Stimulated activated CD4-positive, alpha-beta T cell treated with anti-CD3 and anti-CD28 coated beads, Interleukin-4, amount 100 ng/mL, for 24 hours (primary cell): Measurements from ENCODE around the gene PRKCA.

Experiments used
- DNase-seq: peaks from one replicate; pipeline ENCODE4 v3.0.0-alpha.2; 2020

PRKCA gene

DNA sequence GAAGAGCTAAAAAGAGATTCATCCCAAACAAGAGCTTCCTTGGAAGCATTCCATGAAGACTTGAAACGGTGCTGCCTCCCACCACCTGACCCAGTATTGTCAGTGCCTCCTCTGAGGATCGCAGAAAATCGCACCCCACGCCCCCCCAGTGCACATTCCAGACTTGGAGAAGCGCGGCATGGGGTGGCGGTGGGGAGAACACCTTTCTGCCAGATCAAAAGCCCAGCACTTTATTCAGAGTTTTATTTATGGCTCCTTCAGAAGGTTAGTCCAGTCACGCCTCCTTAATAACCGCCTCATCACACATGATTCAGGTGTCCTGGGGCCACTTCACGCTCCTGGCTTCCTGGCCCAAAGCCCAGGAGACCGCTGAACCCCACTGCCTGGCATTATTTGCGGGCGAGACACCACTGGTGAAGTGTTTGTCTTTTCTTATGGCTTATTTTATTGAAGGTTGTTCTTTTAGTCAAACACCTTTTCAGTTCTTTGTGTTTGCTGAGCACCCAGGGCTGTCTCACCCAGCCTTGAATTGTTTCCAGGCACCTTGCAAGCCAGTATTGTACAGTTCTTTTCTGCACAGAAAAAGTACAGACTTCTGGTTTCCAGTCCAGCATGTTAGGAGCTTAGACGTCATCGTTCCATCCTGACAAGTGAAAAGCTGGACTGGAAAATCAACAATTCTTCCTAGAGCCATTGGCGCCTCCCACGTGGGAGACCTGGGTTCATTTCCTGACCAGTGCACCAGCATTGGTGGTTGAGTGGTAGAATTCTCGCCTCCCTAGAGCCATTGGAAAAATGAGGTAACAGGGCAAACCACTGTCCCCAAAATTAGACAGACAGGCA is 452.9 kb downstream of the PRKCA start:
- no peak for DNase-seq

DNA sequence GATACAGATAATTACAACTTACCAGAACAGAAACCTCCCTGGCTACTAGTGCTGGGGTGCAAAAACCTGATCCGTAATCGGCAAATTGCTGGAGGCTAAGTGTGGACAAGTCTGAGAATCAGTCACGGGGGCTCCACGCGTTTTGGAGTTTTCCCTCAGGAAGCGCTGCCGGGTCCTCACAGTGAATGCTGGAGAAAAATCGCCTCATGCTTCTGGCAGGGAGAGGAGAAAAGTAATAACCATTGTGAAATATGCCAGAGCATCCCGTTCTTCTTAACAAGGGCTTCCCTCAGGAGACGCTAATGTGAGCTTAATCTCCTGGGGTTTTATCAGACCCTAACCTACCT is 453.5 kb downstream of the PRKCA start:
- DNase-seq: no peak

DNA sequence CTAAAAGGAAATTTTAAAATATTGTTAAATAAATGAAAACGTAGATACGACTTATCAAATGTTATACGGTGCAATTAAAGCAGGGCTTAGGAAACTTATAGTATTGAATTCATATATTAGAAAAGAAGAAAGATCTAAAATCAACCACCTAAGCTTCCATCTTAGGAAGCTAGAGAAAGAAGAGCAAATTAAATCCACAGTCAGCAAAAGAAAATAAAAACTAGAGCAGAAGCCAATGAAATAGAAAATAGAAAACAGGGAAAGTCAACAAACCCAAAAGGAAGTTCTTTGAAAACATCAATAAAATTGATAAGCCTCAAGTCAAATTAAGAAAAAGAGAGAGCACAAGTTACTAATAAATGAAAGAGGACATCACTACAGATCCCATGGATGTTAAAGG is 457.9 kb downstream of the PRKCA start:
- DNase-seq: no peak

DNA sequence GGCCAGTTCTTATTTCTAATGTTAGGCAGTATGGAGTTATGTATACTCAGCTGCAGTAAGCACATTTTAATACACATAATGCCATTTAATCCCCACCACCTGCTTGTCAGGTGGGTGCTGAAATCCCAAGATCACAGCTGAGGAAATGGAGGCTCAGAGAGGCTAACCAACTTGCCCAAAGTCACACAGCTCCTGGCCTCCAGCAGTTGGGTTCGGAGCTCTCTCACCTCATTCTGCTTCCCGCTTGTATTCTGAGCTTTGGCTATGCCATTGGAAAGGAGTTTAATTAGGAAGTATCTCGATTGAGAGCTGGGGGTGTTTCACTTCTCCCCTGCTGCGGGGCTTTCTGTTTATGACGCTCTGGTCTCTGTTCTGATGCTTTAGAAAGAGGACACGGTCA is 459.9 kb downstream of the PRKCA start:
- no peak for DNase-seq

DNA sequence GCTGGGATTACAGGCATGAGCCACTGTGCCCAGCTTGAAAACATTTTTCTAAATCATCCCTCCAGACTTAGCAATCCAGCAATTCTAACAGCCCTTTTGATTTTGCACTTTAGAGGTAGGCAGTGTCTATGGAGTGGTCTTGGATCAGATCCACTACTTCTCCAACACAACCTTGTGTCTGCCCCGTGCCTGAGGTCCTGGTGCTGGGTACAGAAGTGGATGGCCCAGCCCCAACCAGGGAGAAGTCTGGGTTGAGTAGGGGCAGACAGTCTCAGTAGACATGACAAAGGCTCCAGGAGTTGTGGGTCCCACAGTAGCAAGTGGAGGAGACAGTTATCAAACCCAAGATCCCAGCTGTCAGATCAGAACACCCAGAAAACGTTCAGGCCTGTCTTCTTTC is 460.6 kb downstream of the PRKCA start:
- no peak for DNase-seq

DNA sequence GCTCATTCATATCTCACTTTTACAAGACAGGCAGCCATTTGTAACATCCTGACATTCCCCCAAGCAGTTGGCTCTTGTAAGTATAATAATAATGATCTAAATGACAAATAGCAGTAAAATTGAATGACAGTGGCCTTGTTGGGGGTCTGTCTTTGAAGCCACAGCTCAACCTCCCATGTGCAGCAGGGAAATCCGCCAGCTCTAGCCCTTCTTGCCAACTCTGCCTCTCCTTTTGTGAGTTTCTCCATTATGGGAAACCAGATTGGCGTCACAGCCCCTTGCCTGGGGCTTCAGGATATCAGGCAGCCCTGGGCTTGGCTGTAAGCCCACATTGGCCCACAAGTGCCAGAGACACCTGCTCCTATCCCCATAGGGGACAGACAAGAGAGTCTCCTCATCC is 462.1 kb downstream of the PRKCA start:
- DNase-seq: no peak

DNA sequence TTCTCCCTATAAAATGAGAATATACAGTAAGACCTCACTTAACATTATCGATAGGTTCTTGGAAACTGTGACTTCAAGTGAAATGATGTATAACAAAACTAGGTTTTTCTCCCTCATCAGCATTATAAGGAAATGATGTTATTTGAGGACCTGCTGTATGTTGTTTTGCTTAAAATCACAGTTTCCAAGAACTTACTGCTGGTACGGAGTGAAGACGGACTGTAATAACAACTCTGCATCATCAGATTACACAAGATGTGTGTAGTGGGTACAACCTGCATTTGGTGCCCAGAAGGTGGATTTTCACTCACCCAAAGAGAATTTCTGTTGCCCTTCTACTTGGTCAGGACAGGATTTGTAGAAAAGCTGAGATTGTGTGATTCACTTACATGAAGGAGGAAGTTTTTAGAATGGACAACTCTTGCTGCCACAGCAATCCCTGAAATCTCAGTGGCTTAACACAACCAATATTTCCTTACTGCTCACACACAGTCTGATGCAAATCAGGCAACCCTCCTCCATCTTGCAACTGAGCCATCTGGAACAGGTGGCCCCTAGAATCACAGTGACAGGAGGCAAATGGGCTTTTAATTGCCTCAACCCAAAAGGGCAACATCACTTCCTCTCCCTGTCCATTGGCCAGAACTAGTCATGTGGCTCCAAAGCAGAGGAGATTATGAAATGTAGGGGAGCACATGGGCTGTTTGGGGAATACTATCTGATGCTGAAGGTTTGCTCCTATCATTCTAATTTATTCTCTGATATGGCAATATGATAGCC is 464.9 kb downstream of the PRKCA start:
- no peak for DNase-seq

DNA sequence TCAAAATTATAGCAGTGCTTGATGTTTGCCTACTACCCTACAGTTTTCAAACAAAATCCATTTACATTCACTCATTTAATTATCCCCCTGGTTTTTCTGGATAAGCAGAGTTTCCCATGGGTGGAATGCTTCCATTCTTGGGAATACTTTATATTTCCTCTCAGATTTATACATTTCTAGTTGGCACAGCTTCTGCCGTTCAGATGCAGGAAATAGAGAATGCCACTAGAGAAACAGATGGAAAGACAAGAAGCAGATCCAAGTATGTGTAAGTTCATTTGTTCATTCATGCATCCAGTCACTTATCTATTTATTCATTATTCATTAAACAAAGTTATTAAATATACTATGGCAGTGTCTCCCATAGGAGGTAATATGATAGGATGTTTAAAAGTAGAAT is 467.5 kb downstream of the PRKCA start:
- DNase-seq: no peak

DNA sequence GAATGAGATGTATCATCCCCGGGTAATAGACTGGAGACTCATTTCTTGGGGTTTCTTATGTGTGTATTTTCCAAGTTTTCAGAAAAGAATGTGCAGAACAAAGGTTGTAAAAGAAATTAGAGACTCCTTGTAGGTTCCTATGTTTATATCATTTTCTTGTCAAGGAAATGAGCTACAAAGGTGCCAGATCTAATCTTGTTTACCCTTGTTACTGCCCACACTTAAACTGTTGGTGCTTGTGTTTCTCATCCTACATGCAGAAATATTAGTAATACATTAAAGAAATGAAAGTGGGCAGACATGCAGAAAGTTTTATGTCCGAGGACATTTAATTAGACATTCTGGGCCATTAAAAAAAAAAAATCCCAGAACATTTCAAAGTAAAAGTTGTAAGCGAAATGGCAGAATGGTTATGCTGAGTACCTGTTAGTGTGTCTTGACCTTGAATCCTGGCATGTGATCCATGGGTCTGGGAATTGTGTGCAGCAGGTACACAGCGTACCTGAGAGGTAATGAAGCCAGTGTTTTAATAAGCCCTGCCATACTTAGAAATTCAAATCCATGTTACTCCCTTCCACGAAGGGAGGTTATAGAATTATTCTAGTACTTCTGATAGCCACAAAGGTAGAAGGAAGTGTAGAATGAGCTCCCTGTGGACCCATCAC is 469.9 kb downstream of the PRKCA start:
- no peak for DNase-seq

DNA sequence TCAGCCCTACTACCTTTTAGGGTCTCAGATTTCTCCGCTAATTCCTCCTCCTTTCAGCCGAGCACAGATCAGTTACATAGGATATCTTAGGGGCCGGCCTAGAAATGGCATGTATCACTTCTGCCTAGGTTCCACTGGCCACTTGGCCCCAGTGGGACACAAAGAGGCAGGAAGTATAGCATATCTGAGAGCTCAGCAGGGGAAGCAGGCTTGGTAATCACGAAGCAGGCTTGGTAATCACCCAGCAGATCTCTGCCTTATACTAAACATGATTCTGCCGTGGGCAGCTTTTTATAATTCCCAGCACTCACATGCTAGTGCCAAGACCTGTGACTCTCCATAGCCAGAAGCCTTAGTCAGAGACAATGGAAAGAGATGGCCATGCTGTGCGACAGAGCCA is 472.9 kb downstream of the PRKCA start:
- DNase-seq: no peak

DNA sequence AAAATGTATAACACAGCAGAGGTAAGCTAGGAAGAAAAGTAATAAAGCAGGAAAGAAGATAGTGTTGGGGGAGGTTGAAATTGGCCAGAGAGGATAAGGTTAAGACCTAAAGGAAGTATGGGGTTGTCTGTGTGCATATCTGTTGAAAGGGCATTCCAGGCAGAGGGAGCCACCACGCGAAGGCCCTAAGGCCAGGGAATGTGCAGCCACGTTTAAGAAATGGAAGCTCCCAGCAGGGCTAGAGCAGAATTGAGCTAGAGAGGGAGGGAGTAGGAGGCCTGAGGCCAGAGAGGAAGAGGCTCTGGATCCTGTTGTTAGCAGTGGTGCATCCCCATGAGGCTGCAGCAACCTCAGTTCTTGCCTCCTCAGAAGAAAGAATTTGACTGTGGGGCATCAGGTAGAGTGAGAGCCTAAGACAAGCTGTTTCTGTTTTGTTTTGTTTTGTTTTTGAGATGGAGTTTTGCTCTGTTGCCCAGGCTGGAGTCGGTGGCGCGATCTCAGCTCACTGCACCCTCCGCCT is 473.5 kb downstream of the PRKCA start:
- no peak for DNase-seq

DNA sequence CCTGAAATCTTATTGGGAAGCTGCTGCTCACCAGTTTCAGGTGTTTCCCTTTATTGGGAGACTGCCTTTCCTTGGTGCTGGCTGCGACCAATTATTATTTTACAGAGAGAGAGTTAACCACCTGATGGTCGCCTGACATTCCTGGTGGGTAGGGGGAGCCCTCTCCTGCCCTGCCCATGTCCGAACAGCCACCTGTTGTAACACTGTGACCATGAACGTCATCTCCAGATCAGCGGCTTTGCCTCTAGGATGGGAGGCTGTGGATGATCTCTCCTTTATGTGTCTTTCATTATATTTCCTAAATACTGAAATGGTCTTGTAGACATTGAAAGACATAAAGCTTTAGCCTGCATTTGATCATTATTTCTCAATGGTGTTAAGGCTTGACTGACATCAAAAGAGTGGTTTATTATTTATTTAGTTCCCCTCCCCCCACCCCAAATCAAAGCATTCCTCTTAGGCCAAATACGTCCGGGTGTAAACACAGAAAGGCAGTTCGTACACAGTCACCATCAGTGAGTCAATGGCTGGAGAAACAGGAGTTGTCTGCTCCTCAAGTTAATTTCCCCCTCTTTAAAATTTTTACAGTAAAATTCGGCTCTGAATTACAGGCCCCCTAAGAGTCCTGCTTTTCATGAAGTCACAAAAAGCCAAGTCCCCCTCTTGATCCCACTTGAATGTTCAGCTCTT is 474.7 kb downstream of the PRKCA start:
- no peak for DNase-seq

DNA sequence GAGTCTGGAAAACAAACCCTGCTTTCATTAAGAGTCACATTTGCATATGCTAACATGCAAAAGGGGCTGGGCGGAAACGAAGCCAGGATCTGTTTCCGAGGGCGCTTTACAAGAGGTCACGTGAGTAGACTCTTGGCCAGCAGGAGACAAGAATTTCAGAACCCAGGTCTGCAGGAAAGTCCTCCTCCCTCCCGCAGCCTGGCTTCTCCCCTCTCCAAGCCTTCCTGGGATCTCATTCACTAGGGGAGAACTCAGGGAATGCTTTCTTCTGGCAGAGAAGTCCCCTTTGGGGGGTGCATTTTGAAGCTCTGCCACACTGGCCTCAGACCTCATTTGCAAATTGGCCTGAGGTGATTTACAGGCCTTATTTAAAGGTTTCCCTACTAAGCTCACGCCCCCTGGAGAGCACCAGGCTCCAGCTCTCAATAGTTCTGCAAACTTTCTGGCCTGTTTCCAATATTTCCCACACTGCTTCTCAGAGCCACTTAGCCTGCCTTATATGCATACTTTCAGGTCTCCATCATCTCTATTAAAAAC is 475.3 kb downstream of the PRKCA start:
- DNase-seq: no peak

DNA sequence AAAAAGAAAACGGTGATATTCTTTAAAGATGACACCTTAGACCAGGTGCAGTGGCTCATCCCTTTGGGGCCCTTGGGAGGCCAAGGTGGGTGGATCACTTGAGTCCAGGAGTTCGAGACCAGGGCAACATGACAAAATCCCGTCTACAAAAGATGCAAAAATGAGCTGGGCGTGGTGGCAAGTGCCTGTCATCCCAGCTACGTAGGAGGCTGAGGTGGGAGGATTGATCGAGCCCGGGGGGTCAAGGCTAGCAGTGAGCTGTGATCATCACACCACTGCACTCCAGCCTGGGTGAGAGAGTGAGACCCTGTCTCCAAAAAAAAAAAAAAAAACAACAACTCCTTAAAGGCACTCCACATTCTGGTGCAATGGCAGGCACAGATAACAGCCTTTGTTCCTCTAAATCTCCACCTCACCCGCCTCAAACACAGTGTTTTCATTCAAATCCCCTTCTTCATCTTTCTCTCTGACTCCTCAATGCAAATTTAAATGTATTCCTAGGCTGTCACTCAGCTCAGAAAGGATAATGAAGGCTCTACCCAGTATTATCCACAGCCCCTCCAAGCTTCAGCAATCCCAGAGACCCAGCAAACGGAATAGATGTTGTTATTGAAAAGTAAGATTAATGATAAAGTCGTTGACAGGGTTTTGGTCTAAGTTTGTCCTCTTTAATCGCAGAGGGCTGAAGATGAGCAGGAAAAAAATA is 476.3 kb downstream of the PRKCA start:
- DNase-seq: no peak

DNA sequence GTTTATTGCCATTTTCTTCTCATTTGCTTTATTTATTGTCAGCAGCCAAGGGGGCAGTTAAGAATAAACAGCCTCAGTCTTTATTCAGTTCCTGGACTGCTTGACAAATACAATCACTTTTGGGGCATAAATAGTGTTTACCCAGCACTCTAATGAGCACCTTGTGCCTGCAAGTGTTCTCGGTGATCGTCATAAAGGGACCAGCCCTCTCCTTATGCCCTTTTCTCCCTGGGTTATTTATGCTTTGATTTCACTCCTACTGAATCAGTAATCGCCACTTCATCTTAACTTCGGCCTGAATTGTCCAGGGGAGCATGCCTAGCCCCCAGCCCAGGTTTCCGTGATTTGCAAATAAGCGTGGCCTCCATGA is 476.8 kb downstream of the PRKCA start:
- DNase-seq: no peak

DNA sequence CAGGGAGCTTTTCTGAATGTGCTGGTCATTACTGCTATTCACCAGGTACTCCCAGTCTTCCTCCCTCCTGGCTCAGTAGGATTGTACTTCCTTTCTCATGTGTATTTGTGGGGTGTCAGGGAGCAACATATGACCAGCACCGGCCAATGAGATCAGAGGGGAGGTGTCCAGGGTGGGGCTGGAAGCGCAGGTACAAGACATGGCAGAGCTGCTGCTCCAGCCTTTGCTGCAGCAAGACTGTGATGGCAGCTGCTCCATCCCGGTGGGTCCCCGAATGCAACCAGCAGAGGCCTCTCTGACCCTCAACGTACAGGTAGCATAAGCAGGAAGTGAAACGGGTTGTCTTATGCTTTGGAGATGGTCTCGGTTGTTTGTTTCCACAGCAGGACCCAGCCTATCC is 478.7 kb downstream of the PRKCA start:
- no peak for DNase-seq

DNA sequence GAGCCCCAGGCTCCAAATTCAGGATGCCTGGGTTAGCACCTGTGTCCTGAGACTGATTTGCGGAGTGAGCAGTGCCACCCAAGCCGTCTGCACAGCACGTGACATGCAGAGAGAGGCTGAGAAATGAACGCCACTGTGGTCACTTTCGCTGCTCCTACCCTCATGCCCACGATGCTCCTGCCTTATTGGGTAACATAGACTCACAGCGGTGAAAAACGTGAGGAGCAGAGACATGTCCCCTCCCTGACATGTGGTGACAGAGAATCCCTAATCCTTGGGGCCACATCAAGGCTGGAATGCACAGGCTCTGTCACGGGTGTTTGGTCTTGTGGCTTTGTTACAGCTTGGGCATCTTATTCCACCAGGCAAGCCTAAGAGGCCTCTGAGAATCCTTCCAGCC is 480.4 kb downstream of the PRKCA start:
- no peak for DNase-seq

DNA sequence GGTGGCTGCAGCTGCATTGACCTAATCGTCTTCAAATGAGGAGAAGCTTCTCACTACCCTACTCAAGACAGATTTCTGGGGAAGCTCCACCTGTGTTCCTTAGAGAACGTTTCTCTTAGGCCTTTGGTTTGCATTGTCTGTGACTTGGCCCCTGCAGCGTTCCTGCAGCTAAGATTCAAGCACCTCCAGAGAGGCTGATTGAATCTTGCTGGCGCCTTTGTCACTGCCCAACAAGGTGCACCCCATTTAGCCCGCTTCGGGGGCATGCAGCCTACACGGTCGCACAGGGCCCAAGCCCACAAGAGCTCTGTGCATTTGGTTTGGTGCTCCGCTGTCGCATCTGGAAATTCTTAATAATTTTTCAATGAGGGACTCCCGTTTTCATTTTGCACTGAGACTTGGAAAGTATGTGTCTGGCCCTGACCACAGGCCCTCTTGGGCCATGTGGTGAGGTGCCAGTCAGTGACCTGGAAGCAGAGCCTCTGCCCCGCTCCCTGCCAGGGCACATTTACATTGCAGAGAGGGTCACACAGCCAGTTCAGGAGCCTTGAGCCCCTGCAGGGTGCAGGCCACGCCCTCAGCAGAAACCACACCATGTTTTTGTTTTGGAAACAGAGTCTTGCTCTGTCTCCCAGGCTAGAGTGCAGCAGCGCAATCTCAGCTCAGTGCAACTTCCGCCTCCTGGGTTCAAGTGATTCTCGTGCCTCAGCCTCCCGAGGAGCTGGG is 481.4 kb downstream of the PRKCA start:
- no peak for DNase-seq

DNA sequence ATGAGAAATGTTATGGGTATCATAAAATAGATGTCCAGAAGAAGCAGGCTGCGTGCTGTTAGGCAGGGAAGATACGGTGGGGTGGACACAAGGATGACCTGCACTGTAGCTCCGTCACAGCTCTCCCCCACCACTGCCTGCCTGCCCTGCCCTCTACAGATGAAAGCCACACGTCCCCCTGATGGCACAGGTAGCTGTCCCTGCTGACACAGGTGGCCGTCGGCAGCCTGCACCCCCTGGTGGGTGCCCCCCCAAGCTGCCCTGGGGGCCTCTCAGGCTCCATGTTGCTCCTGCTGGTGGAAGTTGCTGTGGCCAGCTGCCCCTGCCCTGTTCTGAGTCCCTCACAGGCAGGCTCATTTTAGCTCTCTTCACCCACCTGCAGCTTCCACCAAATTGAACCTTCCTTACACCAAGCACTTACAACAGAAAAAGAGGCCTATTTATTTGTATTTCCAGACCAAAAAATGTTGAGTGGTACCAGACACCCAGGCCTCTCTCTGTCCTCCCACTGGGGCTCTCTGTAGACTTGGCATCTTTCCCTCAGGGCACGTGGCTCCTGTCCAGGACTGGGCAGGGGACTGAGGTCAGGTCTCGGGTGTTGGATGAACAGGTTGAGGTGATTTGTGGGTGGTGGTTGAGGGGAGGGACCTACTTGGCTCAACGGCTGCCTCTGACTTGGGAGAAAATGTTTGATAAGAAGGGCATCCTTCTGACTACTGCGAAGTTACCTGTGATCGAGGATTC is 482.4 kb downstream of the PRKCA start:
- no peak for DNase-seq

DNA sequence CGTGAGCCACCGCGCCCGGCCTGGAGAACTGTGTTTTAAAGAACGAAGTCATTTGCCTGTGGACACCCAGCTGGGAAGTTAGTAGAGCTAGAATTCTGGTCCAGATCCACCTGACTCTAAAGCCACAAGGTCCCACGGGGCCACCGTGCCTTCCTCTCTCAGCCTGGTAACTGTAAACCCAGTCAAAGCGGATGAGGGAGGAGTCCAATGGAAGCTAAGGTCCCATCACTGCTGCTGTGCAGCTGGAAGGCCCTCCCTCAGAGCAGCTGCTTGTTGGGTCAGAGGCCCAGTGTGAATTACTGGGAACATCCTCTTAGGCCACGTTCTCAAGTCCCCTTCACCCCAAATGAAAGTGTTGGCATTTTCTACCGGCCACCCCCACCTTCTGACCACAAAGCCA is 483.7 kb downstream of the PRKCA start:
- no peak for DNase-seq

DNA sequence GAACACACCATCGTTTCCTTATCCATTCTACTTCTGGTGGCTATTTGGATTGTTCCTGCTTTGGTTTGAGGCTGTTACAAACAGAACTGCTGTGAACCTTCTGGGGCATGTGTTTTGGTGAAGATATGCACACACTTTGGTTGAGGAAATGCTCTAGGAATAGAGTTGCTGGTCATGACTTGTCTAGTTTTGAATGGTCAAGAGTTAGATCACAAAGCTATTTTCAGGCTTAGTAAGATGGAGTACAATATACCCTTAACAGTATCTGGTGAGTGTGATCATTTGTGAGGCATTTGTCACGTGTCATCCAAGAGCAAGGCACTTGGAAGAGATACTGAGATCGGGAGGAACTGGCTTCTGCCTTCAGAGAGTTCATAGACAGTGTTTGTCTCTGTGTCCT is 485.5 kb downstream of the PRKCA start:
- no peak for DNase-seq
